Activated T-helper 1 cell treated with anti-CD3 and anti-CD28 coated beads, Interleukin-12 subunit alpha, Interleukin-12 subunit beta, Interleukin-2, Interleukin-4 antibody, amounts not matched to agents 30 ng/mL and 10 ng/mL and 1 ng/mL, durations not matched to agents 14 hours and 24 hours and 36 hours (primary cell): Measurements from ENCODE around the gene CTPS2. TPM values are rescaled to one million over a fixed set of nuclear protein-coding genes. Genes with fewer than 3 reads are reported as not detected.

Experiments used
- DNase-seq: peaks from one replicate; pipeline ENCODE4 v3.0.0; 2021; ENCODE audit warnings: low spot score
- H3K27ac Mint-ChIP-seq: one replicate; pipeline ENCODE4 v1.8.0; 2021; ENCODE audit warnings: mild to moderate bottlenecking, mixed read lengths
- H3K27me3 Mint-ChIP-seq: one replicate; pipeline ENCODE4 v1.8.0; 2022; ENCODE audit warnings: mild to moderate bottlenecking, moderate library complexity, mixed read lengths; ENCODE audit not compliant: insufficient read depth
- H3K36me3 Mint-ChIP-seq: one replicate; pipeline ENCODE4 v1.8.0; 2021; ENCODE audit warnings: low read depth, mixed read lengths
- H3K4me1 Mint-ChIP-seq: one replicate; pipeline ENCODE4 v1.8.0; 2021; ENCODE audit warnings: low read depth, mixed read lengths
- H3K4me3 Mint-ChIP-seq: one replicate; pipeline ENCODE4 v1.8.0; 2021; ENCODE audit warnings: mild to moderate bottlenecking, moderate library complexity, mixed read lengths
- H3K9me3 Mint-ChIP-seq: one replicate; pipeline ENCODE4 v1.8.0; 2021; ENCODE audit warnings: mixed read lengths
- intact Hi-C: fragments of 100-400 bp; cut with micrococcal nuclease; formaldehyde crosslinking; loops from one replicate; pipeline ENCODE4 v1.15.1; 2024
- total RNA-seq: library from RNA; stranded (reverse); gene quantifications from 2 replicates; pipeline ENCODE4 v1.2.3, GENCODE V29; 2022

The CTPS2 gene
- total RNA-seq, 1 donor from 2014 or later, result 5.1 TPM

DNA sequence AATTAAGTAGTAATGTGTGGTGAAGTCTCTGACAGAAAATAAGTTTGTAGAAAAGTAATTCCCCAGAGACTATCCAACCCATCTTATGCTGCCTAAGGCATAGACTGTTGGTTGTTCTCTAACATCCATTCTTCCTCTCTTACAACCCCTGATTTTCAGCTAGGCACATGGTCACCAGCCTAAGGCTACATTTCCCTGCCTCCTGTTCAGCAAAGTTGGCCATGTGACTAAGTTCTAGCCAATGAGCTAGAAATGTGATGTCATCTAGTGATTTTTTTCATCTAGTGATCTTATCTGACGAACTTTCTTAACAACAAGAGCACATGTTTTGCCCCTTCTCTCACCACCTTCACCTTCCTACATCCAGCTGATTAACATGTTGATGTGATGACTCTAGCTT lies 164.8 kb downstream of the CTPS2 start:
- no peaks in the 10 kb centered on the region for H3K9me3 Mint-ChIP-seq
- no peak for DNase-seq
- no peaks in the 10 kb centered on the region for H3K36me3 Mint-ChIP-seq
- no peak overlapping the region for H3K27ac Mint-ChIP-seq
- no peaks in the 10 kb centered on the region for H3K4me1 Mint-ChIP-seq
- intact Hi-C loops, result no loop called here
- H3K4me3 Mint-ChIP-seq, result no peak overlapping the region
- H3K27me3 Mint-ChIP-seq, result no peaks in the 10 kb centered on the region

DNA sequence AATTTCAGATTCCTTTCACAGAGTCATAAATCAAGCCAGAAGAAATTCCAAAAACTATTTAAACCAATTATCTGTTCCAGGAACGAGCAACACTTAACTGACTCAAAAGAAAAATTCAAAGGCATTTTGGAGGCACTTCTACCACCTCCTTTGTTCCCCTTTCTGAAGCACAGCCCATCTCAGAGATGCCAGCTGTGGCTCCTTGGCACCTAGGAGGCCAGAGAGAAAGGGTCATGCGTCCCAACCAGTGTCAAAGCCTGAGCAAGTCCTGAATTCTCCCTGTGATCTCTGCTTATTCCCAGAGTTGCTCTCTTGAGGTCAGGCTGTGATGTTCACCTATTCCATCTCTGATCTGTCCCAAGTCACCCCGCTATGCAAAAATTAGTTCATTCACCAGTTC lies 167.5 kb downstream of the CTPS2 start:
- no peaks in the 10 kb centered on the region for H3K9me3 Mint-ChIP-seq
- H3K27ac Mint-ChIP-seq, result no peak overlapping the region
- no peaks in the 10 kb centered on the region for H3K36me3 Mint-ChIP-seq

More for the DNA sequence above, 167.5 kb downstream of the CTPS2 start:
- Mint-ChIP-seq H3K4me3 (no peak overlapping the region), H3K27me3 (no peaks in the 10 kb centered on the region), H3K4me1 (no peaks in the 10 kb centered on the region)
- no peak for DNase-seq
- intact Hi-C loops, result no loop called here

Other genes starting within 250 kb of the CTPS2 start
- gene S100G, start 62.5 kb downstream of the CTPS2 start, total RNA-seq, result not detected in 2 replicates
- 19.5 and 19.7 TPM in 2 replicates for gene SYAP1, start 6.9 kb upstream of the CTPS2 start, total RNA-seq
- 23.8 and 25.4 TPM in 2 replicates for gene TXLNG, start 73.8 kb upstream of the CTPS2 start, total RNA-seq
- gene RBBP7, start 157.7 kb upstream of the CTPS2 start, total RNA-seq, result 127 and 134 TPM in 2 replicates
- not detected in 2 replicates for gene REPS2, start 234.0 kb upstream of the CTPS2 start, total RNA-seq